ENCODE measurements around the gene CEP350.

GRCh38 chr1:179984101-179984500 lies 29.5 kb downstream of the CEP350 start:
- TF ChIP-seq POLR2AphosphoS5 (IDR thresholded peaks at IDR 0.05) (no peak), CTCF (IDR thresholded peaks at IDR 0.05) (no peak), POLR2A (IDR thresholded peaks at IDR 0.05) (no peak)

Data from breast epithelium (tissue), 3 donors.